HG03045 (cell line): ENCODE measurements around the gene TBC1D3B.
A peak's percentile ranks its signal among the peaks of the same experiment; 100 is the strongest.
"Not testable (repeated sequence)": the region's sequence is repeated elsewhere in the genome, so short reads cannot be mapped to it uniquely, and the experiment has no call there.

Experiments
- ATAC-seq: cut with Tn5 transposase; IDR thresholded peaks from one replicate; pipeline ENCODE4 v1.9.1; 2021; ENCODE audit warnings: mild to moderate bottlenecking, moderate library complexity; ENCODE audit not compliant: unreplicated experiment

TBC1D3B gene

GRCh38 chr17:36176536-36176935 is at the start of gene TBC1D3B:
Gene TBC1D3B, minus strand, starts transcription at chr17:36176636. Its CDS starts 1,586 bp downstream, at chr17:36175050.
- not testable (repeated sequence) for ATAC-seq

- not testable (repeated sequence) for ATAC-seq
Measured at GRCh38 chr17:36222967-36223366, 46.5 kb upstream of the TBC1D3B start.

- ATAC-seq, result not testable (repeated sequence)
Measured at GRCh38 chr17:36221581-36222100, 45.2 kb upstream of the TBC1D3B start.

GRCh38 chr17:36220737-36221580 is 44.5 kb upstream of the TBC1D3B start:
- ATAC-seq, result not testable (repeated sequence)

- not testable (repeated sequence) for ATAC-seq
Measured at GRCh38 chr17:36219556-36219955, 43.1 kb upstream of the TBC1D3B start.

- ATAC-seq, result not testable (repeated sequence)
Measured at GRCh38 chr17:36215406-36216308, 39.2 kb upstream of the TBC1D3B start.

- ATAC-seq, result no peak
Measured at GRCh38 chr17:36214918-36215317, 38.5 kb upstream of the TBC1D3B start.

- no peak for ATAC-seq
Measured at GRCh38 chr17:36213695-36214094, 37.3 kb upstream of the TBC1D3B start.

GRCh38 chr17:36212966-36213365 is 36.5 kb upstream of the TBC1D3B start:
- ATAC-seq, result no peak

GRCh38 chr17:36212272-36212605 is 35.8 kb upstream of the TBC1D3B start:
- ATAC-seq, result no peak

- not testable (repeated sequence) for ATAC-seq
Measured at GRCh38 chr17:36211484-36212271, 35.2 kb upstream of the TBC1D3B start.

GRCh38 chr17:36210439-36211211 is 34.2 kb upstream of the TBC1D3B start, which contains the start of gene CCL4L2:
Gene CCL4L2, plus strand, starts transcription at chr17:36211063.
- ATAC-seq, result peak; percentile 63

GRCh38 chr17:36209575-36209974 is 33.1 kb upstream of the TBC1D3B start:
- no peak for ATAC-seq

GRCh38 chr17:36207383-36207782 is 30.9 kb upstream of the TBC1D3B start:
- ATAC-seq, result not testable (repeated sequence)

- ATAC-seq, result not testable (repeated sequence)
Measured at GRCh38 chr17:36206486-36206821, 30.0 kb upstream of the TBC1D3B start.

- no peak for ATAC-seq
Measured at GRCh38 chr17:36205637-36206485, 29.4 kb upstream of the TBC1D3B start.

- no peak for ATAC-seq
Measured at GRCh38 chr17:36204724-36205500, 28.5 kb upstream of the TBC1D3B start.

GRCh38 chr17:36203335-36203734 is 26.9 kb upstream of the TBC1D3B start:
- no peak for ATAC-seq
